Erythroblast (primary cell): ENCODE results near the gene ADGRF4.

Source experiments
- DNase-seq, 2 experiments: peaks; one replicate each; lab custom pipeline; 2025; lab: John Stamatoyannopoulos, UW
- GATA1 ChIP-seq: IDR thresholded peaks from 2 replicates; pipeline ENCODE4 v1.6.1; 2011; ENCODE audit warnings: low read depth, mild to moderate bottlenecking, control low read depth, low read length, moderate library complexity
- POLR2A ChIP-seq: IDR thresholded peaks from 2 replicates; pipeline ENCODE4 v1.6.1; 2011; ENCODE audit warnings: mild to moderate bottlenecking, low read length

ADGRF4 gene

GRCh38 chr6:47698342-47698787 lies at the start of gene ADGRF4:
TSS of gene ADGRF4 (plus strand) at chr6:47698580. CDS start at chr6:47707246, 8,666 bp downstream.
- TF ChIP-seq POLR2A (no peak), GATA1 (no peak)
- DNase-seq: no peak

- TF ChIP-seq GATA1 (no peak), POLR2A (no peak)
- DNase-seq: no peak
Observed at GRCh38 chr6:47650553-47651432, 47.6 kb upstream of the ADGRF4 start.

- no peak for DNase-seq
- TF ChIP-seq POLR2A (no peak), GATA1 (no peak)
Observed at GRCh38 chr6:47651505-47651944, 46.9 kb upstream of the ADGRF4 start.

- TF ChIP-seq POLR2A: no peak
- no peak for DNase-seq
Observed at GRCh38 chr6:47653706-47654105, 44.7 kb upstream of the ADGRF4 start.

- TF ChIP-seq GATA1: no peak
- TF ChIP-seq POLR2A: no peak
- no peak for DNase-seq
Observed at GRCh38 chr6:47654255-47654654, 44.1 kb upstream of the ADGRF4 start.

GRCh38 chr6:47655719-47656595 lies 42.4 kb upstream of the ADGRF4 start:
- DNase-seq: peak in 1 of 2 experiments; percentile 10
- TF ChIP-seq POLR2A (no peak), GATA1 (no peak)

GRCh38 chr6:47661960-47662359 lies 36.4 kb upstream of the ADGRF4 start:
- no peak for DNase-seq
- no peak for TF ChIP-seq POLR2A
- no peak for TF ChIP-seq GATA1

GRCh38 chr6:47663462-47664216 lies 34.7 kb upstream of the ADGRF4 start:
- no peak for TF ChIP-seq GATA1
- TF ChIP-seq POLR2A: no peak
- DNase-seq: no peak

GRCh38 chr6:47665112-47665511 lies 33.3 kb upstream of the ADGRF4 start:
- no peak for TF ChIP-seq POLR2A
- no peak for TF ChIP-seq GATA1
- no peak for DNase-seq

GRCh38 chr6:47669684-47670513 lies 28.5 kb upstream of the ADGRF4 start:
- DNase-seq: no peak
- TF ChIP-seq GATA1 (no peak), POLR2A (no peak)

- DNase-seq: no peak
- TF ChIP-seq GATA1: no peak
- no peak for TF ChIP-seq POLR2A
Observed at GRCh38 chr6:47670851-47671250, 27.5 kb upstream of the ADGRF4 start.

GRCh38 chr6:47671777-47672176 lies 26.6 kb upstream of the ADGRF4 start:
- TF ChIP-seq GATA1 (no peak), POLR2A (no peak)
- DNase-seq: no peak

GRCh38 chr6:47672816-47673215 lies 25.6 kb upstream of the ADGRF4 start:
- no peak for DNase-seq
- TF ChIP-seq POLR2A (no peak), GATA1 (no peak)
